GM21529 (cell line): ENCODE data around the gene IFNG-AS1.

ENCODE experiments used
- ATAC-seq: cut with Tn5 transposase; IDR thresholded peaks from one replicate; pipeline ENCODE4 v1.9.1; 2021; ENCODE audit not compliant: unreplicated experiment

IFNG-AS1 gene

DNA sequence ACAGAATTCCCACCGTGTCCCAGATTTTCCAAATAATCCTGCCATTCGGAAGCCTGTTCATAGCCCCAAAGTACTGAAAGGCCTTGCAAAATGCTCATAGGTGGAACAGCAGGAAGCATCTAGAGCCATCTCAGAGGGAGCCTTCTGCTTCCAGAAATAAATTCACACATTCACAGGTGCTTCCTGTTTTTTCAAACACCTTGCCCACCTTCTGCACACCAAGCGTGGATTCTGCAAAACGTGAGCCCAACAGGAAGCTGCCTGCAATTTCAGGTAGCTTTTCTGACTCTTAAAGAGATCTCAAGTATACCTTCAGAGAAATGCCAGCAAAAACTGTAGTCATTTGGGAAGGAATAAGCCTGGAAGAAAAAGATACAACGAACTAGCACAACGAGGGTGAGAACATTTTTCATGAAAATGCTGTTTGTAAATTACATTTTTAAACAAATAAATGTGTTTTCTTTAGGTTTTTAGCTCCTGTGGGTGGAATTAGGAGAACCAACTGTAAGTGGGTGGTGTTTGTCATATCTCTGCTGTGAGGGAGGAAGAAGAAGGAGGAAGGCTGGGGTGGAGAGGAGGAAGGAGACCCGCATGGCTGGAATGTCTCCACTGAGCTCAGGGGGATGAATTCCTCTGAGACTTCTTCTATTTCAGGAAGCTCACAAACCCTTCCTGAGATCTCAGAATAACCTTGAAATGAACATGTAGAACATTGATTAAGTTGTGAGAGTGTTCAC, at the start of gene IFNG-AS1:
TSS of gene IFNG-AS1 (plus strand) at position 264 of the 737 bp plus-strand sequence.
- ATAC-seq, result peak; percentile 49

DNA sequence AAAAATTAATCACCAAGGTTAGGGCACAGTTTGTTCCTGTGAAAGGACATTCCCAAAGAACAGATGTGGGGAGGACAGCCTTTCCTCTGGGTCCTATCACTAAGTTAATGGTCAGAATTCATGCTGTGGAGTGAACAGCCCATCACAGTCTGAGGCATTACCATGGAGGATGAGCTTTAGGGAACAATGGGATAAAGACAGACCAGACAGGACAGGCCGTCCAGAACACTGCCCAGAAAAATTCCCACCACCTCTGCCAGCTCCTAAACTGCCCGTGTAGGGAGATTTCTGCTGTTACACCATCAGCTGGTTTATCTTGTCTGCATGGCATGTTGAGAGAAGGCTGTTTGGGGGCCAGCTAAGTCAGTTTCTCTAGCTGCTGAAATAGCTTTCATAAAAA, 49.6 kb upstream of the IFNG-AS1 start:
- ATAC-seq, result no peak

DNA sequence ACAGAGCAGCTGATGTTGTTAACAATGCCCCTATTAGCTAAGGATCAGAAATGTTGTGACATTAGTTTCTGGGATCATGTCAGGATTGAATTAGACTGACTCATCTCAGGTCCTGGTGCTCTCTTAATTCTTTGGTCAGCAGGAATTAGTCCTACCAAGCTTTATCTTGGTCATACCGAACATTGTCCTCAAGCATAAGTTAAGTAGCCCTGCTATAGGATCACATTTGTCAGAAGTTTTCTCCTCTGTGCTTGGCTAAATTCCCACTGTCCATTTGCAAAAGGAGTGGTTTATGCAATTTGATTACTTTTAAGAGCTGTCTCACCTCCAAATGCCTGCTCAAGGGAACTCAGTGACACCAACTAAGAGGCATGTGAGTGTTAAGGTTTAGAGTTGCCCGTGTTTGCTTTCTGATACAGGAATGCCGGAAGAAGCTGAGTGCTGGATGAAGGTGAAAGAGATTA, 48.4 kb upstream of the IFNG-AS1 start:
- no peak for ATAC-seq

DNA sequence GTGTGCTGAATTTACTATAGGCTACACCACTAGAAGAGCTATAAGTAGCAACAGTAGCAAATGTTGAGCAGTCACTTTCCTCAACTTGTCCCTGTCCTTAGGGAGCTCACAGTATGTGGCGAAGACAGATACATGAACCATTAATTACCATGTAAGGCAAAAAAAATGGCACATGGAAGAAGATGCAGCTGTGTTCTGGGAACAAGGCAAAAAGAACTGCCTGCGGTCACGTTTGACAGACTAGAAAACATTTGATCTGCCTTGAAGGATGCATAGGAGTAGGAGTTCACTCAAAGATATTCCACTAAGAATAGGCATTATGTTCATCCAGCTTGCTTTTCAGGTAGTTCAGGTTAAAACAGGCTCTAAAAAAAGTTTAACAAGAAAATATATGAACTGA, 46.5 kb upstream of the IFNG-AS1 start:
- ATAC-seq, result no peak

DNA sequence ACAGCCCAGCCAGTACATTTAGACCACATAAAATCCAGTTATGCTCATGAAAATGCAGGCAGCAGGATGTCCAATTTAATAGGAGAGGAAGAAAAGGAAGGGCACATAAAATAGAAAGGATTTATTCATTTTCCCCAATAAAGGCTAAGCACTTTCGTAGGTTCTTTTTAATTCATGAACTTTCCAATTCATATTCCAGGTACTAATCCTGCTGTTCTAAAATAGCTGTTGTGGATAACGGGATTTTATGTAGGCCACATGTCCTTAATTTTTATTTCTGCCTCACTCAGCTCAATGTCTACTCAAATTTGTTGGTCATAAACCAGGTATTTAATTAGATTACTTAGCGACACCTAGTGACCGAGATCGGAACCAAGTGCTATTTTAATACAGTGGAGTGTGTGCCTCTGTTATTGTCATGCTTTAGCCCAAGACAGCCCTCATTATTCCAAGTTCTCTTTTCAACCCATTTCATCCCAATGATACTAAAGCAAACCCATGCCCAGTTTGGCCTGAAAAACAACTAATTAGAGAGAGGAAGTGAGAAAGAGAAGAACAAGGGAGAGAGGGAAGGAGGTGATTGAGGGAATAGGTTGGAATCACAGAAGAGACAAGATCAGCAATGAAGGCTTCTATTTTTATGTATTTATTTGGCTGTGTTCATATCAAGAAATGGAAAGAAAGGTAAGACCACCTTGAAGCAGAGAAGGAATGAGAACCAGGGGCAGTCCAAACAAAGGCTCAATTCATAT, 45.9 kb upstream of the IFNG-AS1 start:
- ATAC-seq, result peak; percentile 79

DNA sequence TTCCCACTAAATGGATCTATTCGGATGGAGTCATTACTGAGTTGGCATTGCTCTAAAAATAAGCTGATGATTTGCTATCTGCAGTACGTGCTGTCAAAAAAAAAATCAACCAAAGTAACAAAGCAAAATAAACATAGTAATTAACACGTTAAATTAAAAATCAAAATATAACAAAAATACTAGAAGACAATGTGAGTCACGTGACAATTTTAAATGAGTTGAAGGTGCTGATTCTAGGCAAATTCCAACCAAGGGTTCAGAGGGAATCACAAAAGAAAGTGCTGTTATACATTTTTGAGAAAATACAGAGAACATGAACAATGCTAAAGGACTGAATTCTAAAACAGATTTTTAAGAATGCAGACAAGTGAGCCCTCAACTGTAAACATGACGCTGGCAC, 45.2 kb upstream of the IFNG-AS1 start:
- no peak for ATAC-seq

DNA sequence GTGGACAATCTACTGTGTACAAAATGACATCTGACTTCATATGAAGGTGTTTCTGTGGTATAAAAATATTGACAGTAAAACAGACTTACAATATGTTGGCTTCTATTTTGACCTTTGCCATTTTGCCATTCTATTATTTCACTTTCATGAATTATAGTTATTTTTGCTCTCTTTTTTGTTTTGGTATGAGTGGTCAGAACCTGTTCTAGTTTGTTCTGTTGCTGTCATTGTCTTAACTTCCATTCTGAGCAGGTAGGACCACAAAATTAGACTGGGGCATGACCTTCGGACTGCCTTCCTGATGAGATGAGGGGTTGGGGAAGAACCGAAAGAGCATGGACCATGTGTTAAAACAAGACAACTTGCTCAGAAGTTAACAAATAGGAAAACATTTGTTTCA, 36.5 kb upstream of the IFNG-AS1 start:
- ATAC-seq, result no peak

DNA sequence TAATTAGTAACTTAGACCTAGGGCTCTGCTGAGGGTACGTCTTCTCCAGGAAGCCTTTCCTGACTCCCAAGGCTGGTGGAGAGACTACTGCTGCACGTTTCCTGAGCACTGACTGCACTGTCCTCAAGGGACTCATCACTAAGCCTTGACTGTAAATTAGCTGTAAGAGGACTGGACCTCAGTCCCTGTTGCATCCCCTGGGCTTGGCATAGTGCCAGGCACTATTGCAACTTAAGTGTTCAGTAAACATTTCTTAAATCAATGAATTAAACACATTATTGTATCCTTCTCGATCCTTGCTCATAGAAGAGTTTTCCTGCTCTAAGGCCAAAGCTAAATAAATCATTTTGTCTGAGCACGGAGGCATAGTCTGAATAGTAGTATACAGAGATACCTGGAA, 31.9 kb upstream of the IFNG-AS1 start:
- ATAC-seq, result no peak

DNA sequence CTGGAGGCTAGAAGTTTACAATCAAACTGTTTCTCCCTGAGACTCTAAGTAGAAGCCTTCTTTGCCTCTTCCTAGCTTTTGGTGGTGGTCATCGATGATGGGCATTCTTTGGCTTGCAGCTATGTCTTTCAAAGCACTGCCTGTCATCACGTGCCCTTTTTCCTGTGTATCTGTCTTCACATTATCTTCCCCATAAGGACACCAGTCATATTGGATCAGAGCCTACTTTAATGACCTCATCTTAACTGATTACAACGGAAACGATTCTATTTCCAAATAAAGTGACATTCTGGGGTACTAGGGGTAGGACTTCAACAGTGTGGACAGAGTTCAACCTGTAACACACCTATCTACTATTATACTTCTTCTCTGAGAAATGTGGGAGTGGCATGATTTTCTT, 31.1 kb upstream of the IFNG-AS1 start:
- no peak for ATAC-seq

DNA sequence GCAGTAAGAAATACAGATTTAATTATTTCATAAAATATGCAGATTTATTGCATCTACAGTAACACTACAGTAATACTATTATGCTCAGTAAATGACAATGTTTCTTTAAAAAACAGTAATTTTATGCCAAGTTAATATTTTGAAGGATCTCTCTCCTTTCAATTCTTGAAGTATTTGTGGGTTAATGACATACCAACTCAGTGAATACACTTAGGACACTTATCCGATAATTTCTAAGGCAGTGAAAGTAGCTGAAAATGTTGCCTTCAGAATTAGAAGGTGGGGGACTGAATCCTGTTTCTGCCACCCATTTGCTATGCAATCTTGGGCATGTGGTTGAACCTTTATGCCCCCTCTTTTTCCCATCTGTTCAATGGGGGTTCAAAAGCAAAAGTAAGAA, 24.8 kb upstream of the IFNG-AS1 start:
- no peak for ATAC-seq

DNA sequence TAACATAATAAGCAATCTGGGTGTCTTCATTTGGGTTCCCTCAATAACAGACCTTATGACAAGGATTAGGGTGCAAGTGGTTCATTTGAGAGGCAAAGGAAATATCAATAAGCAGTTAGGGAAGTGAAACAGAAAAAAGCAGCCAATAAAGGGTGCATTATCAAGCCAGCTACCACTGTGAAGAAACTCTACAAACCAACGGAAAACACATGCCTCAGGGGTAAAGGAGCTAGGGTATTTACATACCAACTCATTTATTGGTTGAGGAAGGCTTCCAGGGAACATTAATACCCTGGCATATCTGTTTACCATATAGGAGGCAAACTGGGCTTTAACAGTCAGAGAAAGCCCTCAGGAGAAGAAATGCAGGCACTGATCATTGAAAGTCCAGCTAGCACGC, 22.7 kb upstream of the IFNG-AS1 start:
- ATAC-seq, result peak; percentile 58

DNA sequence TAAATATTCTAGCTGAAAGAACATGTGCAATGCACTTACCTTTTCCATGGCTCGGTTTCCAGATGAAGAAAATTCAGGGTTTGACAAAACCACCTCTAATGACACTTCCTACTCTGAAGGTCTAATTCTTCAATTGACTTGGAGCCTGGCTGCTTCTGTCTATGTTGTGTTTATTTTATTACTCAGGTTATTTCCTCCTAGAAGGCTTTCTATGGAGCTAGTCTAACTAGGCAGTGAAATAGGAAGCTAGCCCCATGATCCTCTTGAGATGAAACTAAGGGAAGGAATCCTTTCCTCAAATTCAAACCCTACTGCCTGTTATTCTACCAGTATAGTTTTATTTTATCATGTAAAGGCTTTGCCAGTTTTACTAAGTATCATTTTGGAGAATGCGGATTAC, 20.9 kb upstream of the IFNG-AS1 start:
- ATAC-seq, result no peak

DNA sequence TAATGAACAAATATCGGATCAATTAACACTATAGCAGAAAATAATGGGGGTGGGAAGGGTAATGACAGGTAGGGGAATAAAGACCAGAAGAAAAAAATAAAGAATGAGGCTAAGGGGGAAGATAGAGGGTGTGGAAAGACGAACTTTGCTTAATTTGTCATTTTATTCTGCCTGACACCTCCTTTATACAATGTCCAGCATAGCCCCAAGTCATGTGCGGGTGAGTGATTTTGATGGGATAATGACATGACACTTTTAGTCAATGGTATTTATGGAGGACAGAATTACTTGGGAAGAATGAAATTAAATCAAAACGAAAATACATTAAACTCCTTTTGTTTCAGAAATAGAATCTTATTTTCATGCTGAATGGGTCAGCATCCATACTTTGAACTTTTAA, 20.5 kb upstream of the IFNG-AS1 start:
- ATAC-seq, result no peak

DNA sequence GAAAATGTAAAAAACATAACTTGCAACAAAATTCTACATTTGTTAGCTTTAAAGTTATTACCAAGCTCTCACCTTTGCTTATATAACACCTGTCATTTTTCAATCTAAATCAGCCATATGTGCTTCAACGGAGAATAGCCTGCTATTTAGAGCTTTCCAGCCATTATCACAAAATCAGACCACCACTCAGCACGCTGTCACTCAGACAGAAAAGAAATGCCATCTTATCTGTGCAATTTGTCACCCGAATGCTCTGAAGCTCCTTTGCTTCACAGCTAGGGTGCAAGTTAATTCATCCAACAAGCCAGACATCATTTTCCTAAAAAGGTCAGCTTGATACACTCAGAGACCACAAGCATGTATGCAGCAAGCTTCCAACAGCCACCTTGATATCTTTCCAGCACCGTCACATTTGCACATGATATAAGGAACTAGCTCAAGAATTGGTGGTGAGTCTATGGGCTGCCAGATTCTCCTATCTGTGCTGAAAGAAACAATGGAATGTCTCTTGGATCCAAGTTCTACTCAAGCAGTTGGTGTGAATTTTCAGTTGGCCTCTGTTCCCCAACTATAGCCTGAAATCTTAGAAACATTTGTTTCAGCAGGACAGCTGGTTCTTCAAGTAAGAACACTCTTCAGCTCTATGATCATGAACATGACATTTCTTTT, 20.0 kb upstream of the IFNG-AS1 start:
- no peak for ATAC-seq

DNA sequence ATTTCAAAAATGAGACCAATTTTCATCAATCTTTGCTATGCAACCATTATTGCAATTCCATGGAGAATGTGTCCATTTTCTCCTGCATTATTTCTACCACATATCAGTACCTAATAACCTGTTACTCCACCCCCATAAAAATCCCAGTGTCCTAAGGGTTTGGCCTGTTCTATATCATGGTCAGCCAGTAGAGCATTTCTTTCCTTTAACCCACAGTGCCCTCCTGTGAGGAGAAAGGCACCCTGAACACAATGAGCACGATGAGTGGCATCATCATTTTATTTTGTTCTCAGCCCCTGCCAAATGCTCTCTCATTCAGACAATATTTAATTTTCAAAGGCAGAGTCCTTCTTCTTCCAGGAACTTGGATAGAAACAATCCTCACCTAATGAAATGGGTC, 11.6 kb upstream of the IFNG-AS1 start:
- no peak for ATAC-seq

DNA sequence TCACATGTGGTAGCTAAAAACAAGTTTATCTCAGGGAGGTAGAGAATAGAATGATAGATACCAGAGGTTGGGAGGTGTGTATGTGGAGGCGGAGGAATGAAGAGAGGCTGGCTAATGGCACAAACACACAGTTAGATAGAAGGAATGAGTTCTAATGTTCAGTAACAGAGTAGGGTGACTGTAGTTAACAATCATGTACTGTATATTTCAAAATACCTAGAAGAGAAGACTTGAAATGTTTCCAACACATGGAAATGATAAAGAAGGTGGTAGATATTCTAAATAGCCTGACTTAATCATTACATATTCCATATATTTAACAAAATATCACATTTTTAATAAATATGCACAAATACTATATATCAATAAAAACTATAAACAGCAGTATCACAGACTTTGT, 8.9 kb upstream of the IFNG-AS1 start:
- ATAC-seq, result no peak

DNA sequence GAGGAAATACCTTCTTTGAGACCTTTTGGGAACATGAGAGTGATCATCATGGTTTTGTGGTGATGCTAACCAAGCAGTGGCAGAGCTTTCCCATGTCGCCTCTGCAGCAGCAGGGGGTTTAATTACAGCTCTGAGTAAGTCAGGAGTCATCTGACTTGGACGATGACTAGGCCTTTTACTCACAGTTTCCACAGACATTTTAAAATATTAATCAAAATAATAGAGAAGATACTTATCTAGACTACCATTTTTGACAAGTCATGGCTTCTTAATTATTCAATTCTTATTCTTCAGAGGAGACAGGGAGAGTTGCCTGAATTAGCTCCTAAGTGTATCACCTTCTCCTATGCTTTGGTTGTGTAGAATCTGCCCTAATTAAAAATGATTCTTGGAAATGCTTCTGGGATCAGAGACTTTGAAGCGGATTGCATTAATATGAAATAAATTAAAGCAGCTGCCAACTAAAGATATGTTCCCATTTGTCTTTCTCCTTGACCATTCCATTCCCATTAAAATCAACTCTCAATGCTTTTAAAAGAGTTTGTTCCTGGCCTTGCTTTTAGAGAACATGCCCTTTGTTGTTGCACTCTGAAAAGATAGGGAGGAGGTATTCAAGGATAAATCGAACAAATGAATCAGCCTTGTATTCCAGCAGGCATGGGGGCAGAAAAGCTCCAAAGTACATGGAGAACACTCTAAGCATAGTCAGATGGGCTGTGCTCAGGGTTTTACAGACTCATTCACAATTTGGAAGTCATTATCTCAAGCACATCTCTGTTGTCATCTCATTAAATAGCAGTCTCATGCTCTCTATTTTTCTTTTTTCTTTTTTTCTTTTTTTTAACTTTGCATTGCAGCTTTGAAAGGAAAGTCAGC, 7.7 kb upstream of the IFNG-AS1 start:
- no peak for ATAC-seq

DNA sequence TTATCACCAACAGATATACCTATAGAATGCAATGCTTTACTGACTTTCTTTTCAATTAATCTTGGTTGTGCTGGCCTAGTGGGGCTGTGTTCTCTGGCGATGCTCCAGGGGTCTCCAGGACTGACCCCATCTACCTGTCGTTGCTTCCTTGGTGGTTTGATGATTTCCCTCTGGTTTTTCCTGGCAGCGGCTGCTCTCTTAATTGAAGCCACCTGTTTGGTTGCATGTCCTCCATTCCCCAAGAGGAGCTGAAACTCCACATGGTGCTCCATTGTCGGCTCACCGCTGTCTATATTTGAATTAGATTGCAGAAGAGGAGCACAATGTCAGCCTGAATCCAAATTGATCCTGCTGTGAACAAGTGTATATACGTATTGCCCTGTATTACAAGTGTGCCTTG, 7.1 kb upstream of the IFNG-AS1 start:
- ATAC-seq, result no peak

DNA sequence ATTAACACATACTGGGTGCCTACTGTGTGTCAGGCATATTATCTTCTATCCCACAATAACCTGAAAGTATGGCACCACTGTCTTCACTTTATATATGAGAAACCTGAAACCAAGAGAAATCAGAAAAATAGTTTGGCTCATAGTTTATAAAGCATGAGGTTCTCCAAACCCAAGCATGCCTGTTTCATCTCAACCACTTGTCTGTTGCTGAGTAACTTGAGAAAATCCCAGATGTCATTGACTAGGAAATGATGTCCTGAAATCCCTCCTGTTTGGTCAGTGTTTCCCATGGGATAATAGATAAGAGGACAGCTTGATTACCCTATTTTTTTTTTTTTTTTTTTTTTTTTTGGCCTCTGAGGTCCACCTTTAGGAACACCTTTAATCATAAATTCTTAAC, 2.6 kb upstream of the IFNG-AS1 start:
- no peak for ATAC-seq

DNA sequence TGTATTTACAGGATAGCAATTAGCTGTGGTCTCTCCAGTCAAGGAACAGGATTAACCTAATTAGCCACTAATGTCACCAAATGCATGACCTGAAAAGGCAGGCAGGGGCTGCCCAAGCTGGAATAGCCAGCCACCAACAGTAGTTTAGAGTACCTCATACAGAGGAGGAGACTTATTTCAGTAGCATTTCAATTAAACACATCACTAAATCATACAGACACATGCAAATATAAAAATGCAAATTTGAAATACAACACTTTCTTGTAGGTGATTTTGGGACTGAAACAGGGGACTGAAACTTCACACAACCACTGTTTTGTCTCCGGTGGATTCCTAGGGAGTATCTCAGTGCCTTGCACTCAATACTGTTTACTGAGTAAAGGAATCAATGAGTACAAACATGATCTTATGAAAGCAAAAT, 636 bp upstream of the IFNG-AS1 start:
- peak; percentile 79 for ATAC-seq

DNA sequence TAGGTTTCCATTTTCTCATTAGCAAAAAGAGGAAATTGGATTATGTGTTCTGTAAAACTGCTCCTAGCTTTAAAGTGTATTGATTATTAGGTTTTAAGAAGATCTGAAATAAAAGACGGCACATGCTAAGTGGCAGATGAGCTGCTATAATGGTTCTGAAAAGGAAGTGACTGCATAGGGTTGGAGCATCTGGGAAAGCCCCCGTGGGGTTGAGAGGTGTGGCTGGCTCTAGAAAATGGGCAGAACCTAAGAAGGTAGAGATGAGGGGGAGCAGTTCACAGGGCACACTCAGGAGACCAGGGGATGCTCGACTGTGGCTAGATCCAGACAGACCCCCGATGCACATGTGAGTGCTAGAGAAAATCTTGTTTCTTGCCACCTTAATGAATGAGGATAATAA, 1.9 kb downstream of the IFNG-AS1 start:
- peak; percentile 57 for ATAC-seq
